HT-29 (cell line): ENCODE data around the gene IQSEC2. TPM values are rescaled to one million over a fixed set of nuclear protein-coding genes. Genes with fewer than 3 reads are reported as not detected.

Source experiments
- DNase-seq: peaks from one replicate; pipeline ENCODE4 v3.0.0-alpha.2; 2015; ENCODE audit warnings: low spot score
- total RNA-seq: library from RNA; depleted of rRNA; stranded (reverse); fragments of >200 nt; shearing (Covaris generic); gene quantifications from 2 replicates; pipeline ENCODE4 v1.2.3, GENCODE V29; 2014; rRNA removed

IQSEC2 gene
- total RNA-seq = 11.7 and 13.5 TPM in 2 replicates

DNA sequence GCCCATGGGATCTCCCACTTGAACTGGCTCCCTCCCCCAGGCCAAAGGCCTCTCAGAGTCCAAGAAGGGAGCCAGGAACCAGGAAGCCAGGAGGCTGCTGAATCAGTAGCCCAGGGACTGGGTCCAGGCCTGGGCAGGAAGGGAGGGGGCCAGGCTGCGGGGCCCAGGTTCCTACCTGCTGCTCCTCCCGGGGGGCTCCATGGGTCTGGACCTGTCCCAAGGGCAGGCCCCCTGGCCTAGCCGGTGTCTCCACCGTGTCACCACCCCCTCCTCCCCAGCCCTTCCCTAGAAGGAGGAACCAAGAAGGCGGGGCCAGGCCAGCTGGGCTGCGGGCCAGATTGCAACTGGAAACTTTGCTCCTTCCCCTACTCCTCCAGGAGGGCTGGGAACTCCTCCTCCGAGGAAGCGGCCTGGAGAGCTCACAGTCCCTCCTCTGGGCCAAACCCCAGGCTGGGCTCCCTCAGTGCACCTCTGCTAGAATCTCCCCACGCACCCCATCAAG, at the start of gene IQSEC2:
IQSEC2 (minus strand) TSS at position 264 of the 502 bp plus-strand sequence.
- peak; percentile 88 for DNase-seq

DNA sequence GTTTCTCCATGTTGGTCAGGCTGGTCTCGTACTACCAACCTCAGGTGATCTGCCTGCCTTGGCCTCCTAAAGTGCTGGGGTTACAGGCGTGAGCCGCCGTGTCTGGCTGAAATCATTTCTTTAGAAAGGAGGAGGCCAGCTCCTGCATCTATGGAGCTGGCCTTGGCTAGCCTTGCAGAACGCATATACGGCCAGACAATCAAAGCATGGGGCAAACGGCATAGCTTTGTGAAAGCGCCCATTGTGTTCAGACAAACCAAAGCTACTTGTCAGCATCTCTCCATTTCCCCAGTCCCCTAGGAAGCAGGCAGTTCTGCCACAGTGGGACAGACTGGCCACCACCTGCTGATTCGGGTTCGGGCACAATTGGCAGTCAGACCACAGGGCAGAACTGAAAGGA, 48.9 kb upstream of the IQSEC2 start:
- DNase-seq = no peak

DNA sequence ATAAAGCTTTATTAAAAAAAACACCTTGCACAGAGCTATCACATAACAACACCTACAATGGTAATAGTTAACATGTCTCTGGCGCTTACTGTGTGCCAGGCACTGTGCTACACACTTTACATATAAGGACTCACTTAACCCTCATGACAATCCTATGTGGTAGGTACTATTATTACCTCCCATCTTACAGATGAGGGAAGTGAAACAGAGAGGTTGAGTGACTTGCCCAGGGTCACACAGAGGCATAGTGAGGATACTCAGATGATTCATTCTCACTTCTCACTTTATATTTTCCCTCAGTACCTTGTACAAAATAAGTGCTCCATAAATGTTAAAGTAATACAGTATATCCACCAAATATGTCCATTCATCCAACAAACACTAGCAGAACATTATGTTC, 43.4 kb upstream of the IQSEC2 start:
- DNase-seq = no peak

DNA sequence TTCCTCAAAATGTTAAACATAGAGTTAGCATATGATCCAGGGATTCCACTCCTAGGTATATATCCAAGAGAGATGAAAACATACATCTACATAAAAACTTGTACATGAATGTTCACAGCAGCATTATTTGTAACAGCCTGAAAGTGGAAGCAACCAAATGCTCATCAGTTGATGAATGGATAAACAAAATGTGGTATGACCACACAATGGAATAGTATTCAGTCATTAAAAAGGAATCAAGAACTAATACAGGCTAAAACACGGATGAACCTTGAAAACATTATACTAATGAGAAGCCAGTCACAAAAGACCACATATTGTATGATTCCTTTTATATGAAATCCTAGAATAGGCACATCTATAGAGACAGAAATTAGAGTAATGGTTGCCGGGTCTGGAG, 42.7 kb upstream of the IQSEC2 start:
- no peak for DNase-seq

DNA sequence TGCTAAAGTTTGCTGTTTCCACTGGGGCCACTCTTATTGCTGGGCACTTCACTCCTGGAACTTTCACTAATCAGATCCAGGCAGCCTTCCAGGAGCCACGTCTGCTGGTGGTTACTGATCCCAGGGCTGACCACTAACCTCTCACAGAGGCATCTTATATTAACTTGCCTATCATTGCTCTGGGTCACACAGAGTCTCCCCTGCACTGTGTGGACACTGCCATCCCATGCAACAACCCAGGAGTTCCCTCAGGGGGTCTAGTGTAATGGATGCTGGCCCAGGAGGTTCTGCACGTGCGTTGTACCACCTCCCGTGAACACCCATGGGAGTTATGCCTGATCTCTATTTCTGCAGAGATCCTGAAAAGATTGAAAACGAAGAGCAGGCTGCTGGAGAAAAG, 41.8 kb upstream of the IQSEC2 start:
- DNase-seq = no peak

DNA sequence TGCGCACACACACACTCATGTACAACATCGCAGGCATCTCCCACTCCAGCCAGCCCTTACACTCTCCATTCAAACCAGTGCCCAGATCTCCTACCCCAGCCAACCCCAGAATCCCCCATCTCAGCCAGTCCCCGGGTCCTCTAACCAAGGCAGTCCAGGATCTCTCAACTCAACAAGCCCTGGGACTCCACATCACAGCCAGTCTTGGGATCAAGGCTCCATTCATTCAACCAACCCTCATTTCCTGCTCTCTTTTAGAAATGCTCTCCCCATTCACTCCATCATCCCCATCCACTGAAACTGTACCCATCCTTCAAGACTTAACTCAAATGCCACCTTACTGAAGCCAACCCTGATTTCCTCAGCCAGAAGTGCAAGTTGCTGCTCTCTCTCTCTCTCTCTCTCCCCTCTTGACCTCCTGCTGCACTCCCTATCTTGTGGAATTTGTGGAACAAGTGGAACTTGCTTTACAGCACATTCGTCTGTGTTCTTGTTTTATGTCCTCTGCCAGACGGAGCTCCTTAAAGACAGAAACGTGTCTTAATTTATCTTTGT, 40.6 kb upstream of the IQSEC2 start:
- no peak for DNase-seq

DNA sequence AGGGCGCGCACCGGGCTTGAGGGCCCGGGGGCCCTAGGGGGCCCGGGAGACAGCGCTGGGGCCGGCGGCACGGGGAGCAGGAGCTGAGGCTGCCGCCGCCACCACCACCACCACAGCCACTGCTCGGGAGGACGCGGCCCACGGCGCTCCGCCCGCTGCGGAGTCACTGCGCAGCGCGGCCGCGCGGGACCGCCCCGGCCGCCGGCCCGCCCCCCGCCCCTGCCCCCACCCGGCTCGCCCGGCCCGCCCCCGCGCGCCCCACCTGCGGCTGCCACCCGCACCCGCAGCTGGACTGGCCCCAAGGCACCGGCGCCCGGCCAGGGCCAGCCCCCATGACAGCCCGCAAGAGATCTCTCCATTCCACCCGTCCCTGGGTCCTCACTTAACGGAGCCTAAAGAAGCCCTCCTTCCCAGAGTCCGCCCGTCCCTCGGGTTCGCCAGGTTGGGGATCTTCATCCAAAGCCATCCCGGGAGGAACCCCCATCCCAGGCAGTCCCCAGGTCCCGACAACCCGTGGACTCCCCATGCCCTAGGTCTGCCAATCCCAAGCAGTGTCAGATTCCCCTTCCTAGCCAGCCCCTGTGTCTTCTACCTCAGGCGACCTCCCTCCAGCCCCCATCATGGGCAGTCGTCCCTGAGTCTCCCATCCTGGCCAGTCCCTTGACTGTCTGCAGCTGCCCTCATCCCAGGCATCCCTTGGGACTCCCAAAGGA, 40.0 kb upstream of the IQSEC2 start:
- no peak for DNase-seq

DNA sequence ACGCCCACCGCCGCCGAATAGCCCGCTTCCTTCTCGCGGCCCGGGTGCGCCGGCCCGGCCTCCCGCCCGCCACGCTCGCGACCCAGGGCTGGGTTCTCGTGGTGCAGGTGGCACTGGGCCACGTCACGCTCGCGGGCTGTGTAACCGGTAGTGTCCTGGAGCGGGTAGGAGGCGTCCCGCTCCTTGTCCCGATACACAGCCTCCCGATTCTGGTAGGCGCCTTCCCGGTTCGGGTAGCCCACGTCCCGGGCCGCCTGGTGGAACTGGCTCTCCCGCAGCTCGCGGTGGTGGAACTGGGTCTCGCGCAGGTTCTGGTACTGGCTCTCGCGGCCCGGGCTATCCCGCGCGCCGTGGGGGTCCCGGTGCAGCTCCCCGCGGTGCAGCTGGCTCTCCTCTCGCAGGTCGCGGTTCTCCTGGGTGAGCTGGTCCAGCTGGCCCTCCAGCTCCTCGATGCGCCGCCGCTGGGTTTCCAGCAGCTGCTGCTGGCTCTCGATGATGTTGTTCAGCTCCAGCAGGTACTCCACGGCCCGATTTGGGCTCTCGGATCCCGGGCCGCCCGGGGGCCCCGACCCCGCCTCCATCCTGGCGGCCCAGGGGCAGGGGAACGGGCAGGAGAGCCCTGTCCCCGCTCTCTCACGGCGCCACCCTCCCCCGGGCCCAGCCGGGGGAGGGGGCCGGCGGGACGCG, 39.3 kb upstream of the IQSEC2 start:
- no peak for DNase-seq

DNA sequence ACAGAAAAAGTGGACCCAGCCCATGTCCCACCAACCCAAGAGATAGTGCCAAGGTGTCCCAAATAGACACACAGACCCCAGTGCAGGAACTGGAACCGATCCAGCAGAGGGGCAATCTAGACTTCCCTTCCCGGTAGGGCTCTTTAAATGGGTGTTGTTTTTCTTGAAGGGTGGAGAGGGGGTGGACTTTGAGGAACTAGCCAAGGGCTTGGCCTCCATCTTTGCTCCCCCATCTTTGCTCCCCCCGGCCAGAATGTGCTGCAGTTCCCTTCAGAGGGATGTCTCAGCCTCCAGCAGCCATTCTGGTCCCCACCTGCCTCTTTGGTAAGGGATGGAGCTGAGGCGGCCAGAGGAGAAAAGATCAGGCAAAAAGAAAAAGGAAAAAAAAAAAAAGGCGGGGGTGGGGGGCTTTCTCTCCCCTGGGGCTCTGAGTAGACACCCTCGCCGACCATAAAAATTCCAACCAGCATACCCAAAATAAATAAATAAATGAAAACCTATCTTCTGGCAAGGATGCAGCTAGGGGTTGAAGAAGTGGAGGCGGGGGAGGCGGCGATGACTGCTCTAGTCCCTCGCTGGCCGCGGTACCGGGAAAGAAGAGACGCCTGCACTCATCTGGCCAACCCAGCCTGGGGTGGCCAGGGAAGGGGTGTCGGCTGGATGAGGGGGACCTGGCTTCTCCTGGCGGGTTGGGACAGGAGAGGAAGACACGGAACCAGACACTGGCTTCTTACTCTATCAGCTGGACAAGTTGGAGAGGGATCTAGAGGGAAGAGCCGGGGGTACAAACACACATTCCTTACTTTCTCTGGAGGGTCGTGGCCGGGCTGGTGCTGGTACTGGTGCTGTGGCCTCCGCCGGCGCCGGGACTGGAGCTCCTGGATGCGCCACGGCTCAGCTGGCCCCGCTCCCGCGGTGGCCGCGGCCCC, 38.5 kb upstream of the IQSEC2 start:
- no peak for DNase-seq

DNA sequence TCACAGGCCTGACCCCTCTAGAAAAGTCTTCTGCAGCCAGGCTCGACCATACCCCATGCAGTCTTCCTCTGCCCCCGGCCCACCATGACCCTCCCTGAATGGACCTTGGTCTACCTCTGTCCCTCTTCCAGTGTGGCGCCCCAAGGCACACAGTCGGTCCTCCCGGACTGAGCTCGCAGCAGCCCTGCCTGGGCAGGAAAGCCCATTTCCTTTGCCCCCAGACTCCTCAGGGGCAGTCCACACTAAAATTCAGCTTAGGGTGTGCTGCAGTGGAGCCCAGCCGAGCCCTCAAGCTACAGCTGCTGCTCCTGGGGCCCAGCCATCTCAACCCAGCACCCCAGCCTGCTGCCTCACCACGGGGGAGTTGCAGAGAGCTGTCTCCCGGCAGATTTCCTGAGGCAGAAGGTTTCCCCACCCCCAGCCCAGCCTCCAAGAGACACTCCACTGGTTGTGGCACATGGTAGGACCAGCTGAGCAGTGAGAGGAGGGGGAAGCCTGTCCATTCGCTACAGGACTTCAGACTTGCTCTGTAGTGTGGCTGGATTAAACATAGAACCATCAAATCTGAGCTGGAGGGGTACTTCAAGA, 37.5 kb upstream of the IQSEC2 start:
- no peak for DNase-seq

DNA sequence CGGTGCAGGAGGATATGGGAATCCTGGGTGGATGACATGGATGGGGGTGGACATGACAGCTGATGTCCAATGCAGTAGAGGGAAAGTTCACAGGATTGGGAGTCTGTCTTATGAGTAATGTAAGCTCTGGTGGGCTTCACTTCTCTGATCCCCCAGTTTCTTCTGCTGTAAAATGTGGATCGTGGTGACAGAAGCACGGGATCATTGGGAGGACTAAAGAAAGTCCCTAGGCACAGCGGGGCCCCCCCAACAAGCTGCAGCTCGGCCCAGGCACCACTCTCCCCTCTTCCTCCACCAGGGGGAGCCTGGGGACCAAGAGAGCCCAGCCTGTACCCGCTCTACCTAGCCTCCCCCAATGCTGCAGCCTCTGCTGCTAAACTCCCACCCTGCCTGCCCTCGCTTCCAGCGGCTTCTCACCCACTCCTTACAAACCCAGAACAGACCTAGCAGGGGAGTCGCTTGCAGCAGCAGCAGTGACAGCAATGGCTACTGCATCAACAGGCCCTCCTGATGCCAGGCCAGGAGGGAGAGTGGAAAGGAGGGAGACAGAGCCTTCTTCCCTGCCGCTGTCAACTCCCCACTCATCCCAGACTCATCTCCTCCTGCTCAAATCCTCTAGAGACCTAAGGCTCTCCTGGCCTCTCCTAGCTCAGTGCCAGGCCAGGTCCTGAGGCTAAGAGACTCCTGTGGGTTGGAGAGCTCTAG, 36.1 kb upstream of the IQSEC2 start:
- peak; percentile 79 for DNase-seq

DNA sequence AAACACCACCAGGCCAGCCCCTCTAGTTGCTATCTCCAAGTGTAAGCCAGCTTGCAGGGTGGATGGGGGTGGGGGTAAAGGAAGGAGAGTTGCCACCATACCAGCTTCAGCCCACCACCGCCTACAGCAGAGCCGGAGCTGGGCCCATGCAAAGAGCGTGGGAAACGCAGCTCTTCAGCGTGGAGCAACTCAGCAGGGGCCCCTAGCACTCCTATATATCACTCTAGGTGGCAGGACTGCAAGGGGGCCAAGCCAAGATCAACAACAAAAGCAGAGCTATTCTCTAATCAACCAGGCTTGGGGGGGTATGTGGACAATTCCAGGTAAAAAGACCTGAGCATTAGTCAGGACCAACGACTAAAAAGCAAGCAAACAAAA, 35.5 kb upstream of the IQSEC2 start:
- no peak for DNase-seq

DNA sequence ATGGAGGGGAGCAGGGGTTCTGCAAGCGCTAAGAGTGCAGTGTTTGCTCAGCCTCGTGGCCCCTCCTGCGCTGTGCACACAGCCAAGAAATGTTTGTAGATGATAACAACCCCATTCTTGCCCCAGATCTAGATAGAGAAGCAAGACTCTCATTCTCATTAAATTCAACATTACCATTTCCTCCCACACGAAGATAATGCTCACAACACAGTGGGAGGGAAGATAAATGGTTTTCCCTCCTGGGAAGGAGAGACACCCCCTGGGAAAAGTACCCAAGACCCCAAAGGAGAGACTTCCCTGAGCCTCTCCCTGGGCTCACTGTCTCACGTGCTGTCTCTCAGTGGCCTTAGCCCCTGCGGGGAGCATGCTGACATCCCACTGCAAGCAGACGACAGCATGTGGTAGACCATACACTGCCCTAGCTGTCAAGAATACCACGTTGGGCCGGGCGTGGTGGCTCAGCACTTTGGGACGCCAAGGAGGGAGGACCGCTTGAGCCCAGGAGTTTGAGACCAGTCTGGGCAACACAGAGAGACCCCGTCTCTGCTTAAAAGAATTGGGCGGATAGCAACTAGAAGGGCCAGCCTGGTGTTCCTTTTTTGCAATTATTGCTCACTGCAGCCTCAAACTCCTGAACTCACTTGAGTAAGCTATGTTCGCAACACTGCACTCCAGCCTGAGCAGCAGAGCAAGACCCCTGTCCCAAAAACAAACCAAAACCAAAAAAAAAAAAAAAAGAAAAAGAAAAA, 34.9 kb upstream of the IQSEC2 start:
- DNase-seq = no peak

DNA sequence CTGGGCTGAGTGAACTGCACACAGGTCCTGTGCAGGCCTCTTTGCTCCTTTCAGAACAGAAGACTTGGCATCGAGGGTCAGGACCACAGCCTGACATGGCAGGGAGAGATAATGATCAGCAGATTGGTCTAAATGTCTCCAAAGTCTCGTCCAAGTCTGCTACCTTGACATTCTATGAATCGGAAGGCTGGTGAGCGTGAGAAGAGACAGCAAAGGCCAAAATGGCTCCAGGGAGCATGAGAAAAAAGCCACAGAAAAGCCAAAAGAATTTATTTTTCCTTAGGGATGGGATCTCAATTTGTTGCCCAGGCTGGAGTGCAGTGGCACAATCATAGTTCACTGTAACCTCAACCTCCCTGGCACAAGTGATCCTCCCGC, 32.3 kb upstream of the IQSEC2 start:
- DNase-seq = no peak

DNA sequence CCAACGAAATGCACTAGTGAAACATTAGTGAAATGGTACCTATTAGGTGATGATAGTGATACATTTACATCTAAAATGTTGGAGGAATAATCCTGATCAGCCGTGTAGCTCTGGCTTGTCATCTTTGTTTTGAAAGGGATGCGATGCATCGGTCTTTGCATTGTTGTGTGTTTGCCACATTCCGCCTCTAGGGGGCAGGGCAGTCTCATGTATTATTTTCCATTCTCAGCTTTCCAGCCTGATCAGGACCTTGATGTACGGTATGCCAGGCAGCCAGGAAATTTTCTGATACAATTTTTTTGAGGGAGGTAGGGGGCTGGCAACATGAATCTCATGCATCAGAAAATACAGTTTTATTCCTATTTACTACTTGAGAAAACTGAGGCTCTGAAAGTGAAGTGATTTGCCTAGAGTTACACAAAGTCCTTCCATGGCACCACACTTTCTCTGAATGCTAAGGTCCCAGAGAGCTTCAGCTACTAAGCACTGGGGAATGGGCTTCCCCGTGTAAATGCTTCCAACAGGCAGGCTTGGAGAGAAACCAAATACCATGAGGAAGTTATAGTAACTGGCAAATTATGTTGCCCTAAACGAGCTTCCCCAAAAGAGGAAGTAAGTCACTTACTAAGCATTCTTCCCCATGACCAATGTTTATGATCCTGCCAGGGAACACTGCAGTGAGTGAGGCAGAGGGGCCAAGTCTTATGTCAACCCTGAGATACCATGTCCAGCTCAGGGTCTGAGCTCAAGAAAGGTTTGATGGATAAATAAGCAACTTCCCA, 31.8 kb upstream of the IQSEC2 start:
- peak; percentile 83 for DNase-seq

DNA sequence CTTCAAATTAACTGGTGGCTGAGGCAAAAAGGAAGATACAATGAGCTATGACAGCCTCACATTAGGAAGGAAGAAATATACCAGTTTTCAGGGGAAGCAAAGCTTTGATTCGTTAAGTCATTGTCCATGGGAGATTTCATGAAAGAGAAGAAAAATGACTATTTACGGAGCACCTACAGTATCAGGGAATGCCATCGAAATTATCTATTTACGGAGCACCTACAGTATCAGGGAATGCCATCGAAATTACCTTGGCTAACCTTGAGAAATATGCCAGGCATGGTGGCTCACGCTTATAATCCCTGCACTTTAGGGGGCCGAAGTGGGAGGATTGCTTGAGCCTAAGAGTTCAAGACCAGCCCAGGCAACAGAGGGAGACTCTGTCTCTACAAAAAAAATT, 28.5 kb upstream of the IQSEC2 start:
- DNase-seq = no peak

DNA sequence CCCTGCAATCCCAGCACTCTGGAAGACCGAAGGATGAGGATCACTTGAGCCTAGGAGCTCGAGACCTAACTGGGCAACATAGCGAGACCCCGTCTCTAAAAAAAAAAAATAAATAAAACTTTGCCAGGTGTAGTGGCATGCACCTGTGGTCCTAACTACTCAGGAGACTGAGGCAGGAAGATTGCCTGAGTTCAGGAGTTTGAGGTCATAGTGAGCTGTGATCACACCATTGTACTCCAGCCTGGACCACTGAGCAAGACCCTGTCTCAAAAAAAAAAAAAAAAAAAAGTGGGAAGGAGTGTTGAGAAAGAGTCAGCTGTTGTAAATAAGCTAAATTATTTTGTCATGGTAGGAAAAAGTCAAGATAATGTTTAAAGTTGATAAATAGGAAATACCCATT, 27.5 kb upstream of the IQSEC2 start:
- DNase-seq = no peak

DNA sequence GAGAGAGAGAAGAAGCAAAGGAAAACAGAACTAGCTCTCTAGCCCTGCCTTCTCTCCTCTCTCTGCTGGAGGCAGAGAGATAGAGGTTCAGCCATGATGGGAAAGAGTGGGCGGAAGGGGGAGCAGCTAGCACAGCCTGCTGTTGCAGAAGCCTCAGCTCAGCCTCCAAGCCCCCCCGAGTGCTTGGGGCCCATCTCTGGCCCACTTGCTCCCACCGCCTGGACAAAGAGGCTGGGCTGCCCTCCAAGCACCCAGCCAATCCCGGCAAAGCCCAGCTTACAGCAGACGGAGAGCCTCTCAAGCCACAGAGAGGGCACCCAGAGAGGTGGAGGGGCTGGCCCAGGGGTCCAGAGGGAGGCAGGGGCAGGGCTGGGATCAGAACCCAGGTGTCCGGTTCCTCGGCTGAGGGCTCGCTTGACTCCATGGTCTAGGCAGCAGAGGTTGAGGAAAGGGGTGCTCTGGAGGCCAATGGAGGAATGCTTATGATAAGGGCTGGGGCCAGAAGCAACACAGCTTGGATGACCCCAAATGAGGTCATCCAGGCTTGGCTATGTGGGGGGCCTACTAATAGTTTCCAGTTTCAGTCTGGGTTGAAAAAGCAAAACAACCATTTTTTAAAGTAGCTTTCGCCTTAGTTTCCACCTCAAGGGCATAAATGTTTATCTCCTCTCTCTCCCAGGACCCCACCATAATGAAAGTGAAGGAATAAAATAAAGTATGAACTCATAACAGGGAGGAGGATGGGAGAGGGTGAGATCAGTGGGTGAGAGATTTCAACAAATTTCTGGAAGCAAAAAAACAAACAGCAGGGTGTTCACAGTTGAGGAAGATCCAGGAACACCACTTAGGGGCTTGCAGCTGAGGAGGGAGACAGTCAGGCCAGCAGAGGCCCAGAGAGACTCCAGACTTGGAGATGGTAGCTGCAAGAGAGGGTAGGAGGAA, 24.9 kb upstream of the IQSEC2 start:
- no peak for DNase-seq
